GM12878 (cell line): ENCODE data around the gene SEL1L. TPM values are rescaled to one million over a fixed set of nuclear protein-coding genes. Genes with fewer than 3 reads are reported as not detected.

ENCODE experiments used
- ATAC-seq: fragments of 200-7000 bp; cut with Tn5 transposase; 3 replicates; pipeline ENCODE4 v1.9.1; 2020; ENCODE audit warnings: mild to moderate bottlenecking, moderate library complexity
- BruUV-seq: library from RNA; stranded (reverse); fragments of 400-500 nt; replicated peaks from 2 replicates; lab custom pipeline; 2021; lab: Mats Ljungman, UMichigan
- CTCF ChIA-PET: fragments of 300-600 bp; sonication (Branson Sonifier 250); formaldehyde crosslinking; extraction: SDS; loops from one replicate; lab custom pipeline; 2021; ENCODE audit warnings: inconsistent platforms; lab: Yijun Ruan, JAX
- POLR2A ChIA-PET: fragments of 350-600 bp; formaldehyde crosslinking; extraction: SDS; loops from one replicate; lab custom pipeline; 2021; ENCODE audit warnings: inconsistent platforms; lab: Charles Lee
- RAD21 ChIA-PET: fragments of 300-600 bp; sonication (Branson Sonifier 250); formaldehyde crosslinking; loops from one replicate; lab custom pipeline; 2023; ENCODE audit warnings: antibody characterized with exemption; ENCODE audit not compliant: unreplicated experiment; lab: Charles Lee
- SMC1A ChIA-PET: fragments of 300-600 bp; sonication (Branson Sonifier 250); formaldehyde crosslinking; loops from one replicate; lab custom pipeline; 2023; ENCODE audit not compliant: unreplicated experiment, uncharacterized antibody; lab: Charles Lee
- DNase-seq: peaks from one replicate; pipeline ENCODE4 v3.0.0-alpha.2; 2011; ENCODE audit warnings: low read depth, low spot score
- FAIRE-seq: peaks from 3 replicates; lab custom pipeline; 2011; peaks lifted over from hg19 to GRCh38; lab: Jason Lieb, UNC
- H2AFZ ChIP-seq: 2 replicates; pipeline ENCODE4 v1.6.0; 2011; ENCODE audit warnings: low read depth, low read length, control low read depth; ENCODE audit not compliant: control insufficient read depth
- H3K27ac ChIP-seq: 2 replicates; pipeline ENCODE4 v1.5.1; 2011; ENCODE audit warnings: control low read depth; ENCODE audit not compliant: control insufficient read depth, insufficient read depth
- H3K27me3 ChIP-seq, 2 experiments: replicated peaks in 1 of 2; 2 replicates each; pipeline versions ENCODE4 v1.6.0 to v1.6.1; 2011; ENCODE audit warnings: low read length in 1 of 2; ENCODE audit not compliant: control insufficient read depth in 2 of 2, insufficient read depth in 2 of 2
- H3K36me3 ChIP-seq, 2 experiments: 2 replicates each; pipeline ENCODE4 v1.5.1; 2011; ENCODE audit warnings: low read length in 1 of 2; ENCODE audit not compliant: control insufficient read depth in 2 of 2, insufficient read depth in 2 of 2
- H3K4me1 ChIP-seq: 2 replicates; pipeline ENCODE4 v1.6.1; 2011; ENCODE audit warnings: mild to moderate bottlenecking, low read length, moderate library complexity, mixed read lengths; ENCODE audit not compliant: control insufficient read depth, insufficient read depth
- H3K4me2 ChIP-seq: 2 replicates; pipeline ENCODE4 v1.6.0; 2011; ENCODE audit warnings: control low read depth; ENCODE audit not compliant: control insufficient read depth, insufficient read depth
- H3K4me3 ChIP-seq: fragments of 200-600 bp; sonication (generic); 2 replicates; pipeline ENCODE4 v1.5.1; 2016
- H3K79me2 ChIP-seq: 2 replicates; pipeline ENCODE4 v1.6.0; 2011; ENCODE audit warnings: low read length; ENCODE audit not compliant: control insufficient read depth, insufficient read depth
- H3K9ac ChIP-seq: 2 replicates; pipeline ENCODE4 v1.8.0; 2011; ENCODE audit warnings: low read length, control low read depth, mixed read lengths; ENCODE audit not compliant: control insufficient read depth, insufficient read depth
- H3K9me3 ChIP-seq: replicated peaks from 3 replicates; pipeline ENCODE4 v1.5.1; 2011; ENCODE audit warnings: mild to moderate bottlenecking, low read length; ENCODE audit not compliant: control insufficient read depth, insufficient read depth
- H4K20me1 ChIP-seq: 2 replicates; pipeline ENCODE4 v1.6.0; 2011; ENCODE audit not compliant: control insufficient read depth, insufficient read depth
- BHLHE40 ChIP-seq, 2 experiments: fragments of 450-650 bp in 1 of 2; IDR thresholded peaks; 2 replicates each; pipeline ENCODE4 v1.6.1; 2011 to 2017; ENCODE audit warnings: low read depth in 2 of 2, borderline replicate concordance in 1 of 2, improper control_type of control experiment in 1 of 2, low read length in 1 of 2, mild to moderate bottlenecking in 1 of 2
- CBX5 ChIP-seq: sonication (generic); IDR thresholded peaks from 2 replicates; pipeline ENCODE4 v1.6.1; 2016; ENCODE audit warnings: low read depth, moderate library complexity, mild to moderate bottlenecking, inconsistent platforms
- CEBPZ ChIP-seq: fragments of 150-350 bp; IDR thresholded peaks from 2 replicates; pipeline ENCODE4 v1.6.1; 2016; ENCODE audit warnings: low read depth, low read length
- ETV6 ChIP-seq, 2 experiments: fragments of 450-650 bp in 1 of 2; IDR thresholded peaks in 1 of 2; conservative IDR thresholded peaks in 1 of 2; 2 replicates each; pipeline ENCODE4 v1.6.1; 2014; ENCODE audit warnings: antibody characterized with exemption in 1 of 2, borderline replicate concordance in 1 of 2, low read depth in 1 of 2, mild to moderate bottlenecking in 1 of 2, moderate library complexity in 1 of 2
- EZH2 ChIP-seq: IDR thresholded peaks from 2 replicates; pipeline ENCODE4 v1.6.1; 2012; ENCODE audit warnings: low read depth, mild to moderate bottlenecking, control low read depth, inconsistent platforms, low read length, borderline replicate concordance; ENCODE audit not compliant: control insufficient read depth
- FOXK2 ChIP-seq: fragments of 450-650 bp; IDR thresholded peaks from 2 replicates; pipeline ENCODE4 v1.6.1; 2017; ENCODE audit warnings: mild to moderate bottlenecking, moderate library complexity
- MXI1 ChIP-seq: fragments of 150-350 bp; IDR thresholded peaks from 2 replicates; pipeline ENCODE4 v1.6.1; 2011; ENCODE audit warnings: low read depth, mild to moderate bottlenecking, inconsistent platforms, low read length, improper control_type of control experiment
- NFXL1 ChIP-seq: fragments of 450-650 bp; IDR thresholded peaks from 2 replicates; pipeline ENCODE4 v1.6.1; 2017; ENCODE audit warnings: antibody characterized with exemption, mild to moderate bottlenecking, borderline replicate concordance
- NR2F1 ChIP-seq: fragments of 450-650 bp; conservative IDR thresholded peaks from 2 replicates; pipeline ENCODE4 v1.6.1; 2017; ENCODE audit warnings: mild to moderate bottlenecking
- POLR2A ChIP-seq: IDR thresholded peaks from 2 replicates; pipeline ENCODE4 v1.6.1; 2011; ENCODE audit warnings: low read depth, mild to moderate bottlenecking, low read length
- POLR2AphosphoS2 ChIP-seq: IDR thresholded peaks from 2 replicates; pipeline ENCODE4 v1.6.1; 2011; ENCODE audit warnings: low read depth, mild to moderate bottlenecking, low read length, improper control_type of control experiment, moderate library complexity
- RELB ChIP-seq: fragments of 450-650 bp; IDR thresholded peaks from 2 replicates; pipeline ENCODE4 v1.6.1; 2017; ENCODE audit warnings: low read depth, mild to moderate bottlenecking, moderate library complexity
- SMC3 ChIP-seq: IDR thresholded peaks from 2 replicates; pipeline ENCODE4 v1.6.1; 2011; ENCODE audit warnings: low read length, improper control_type of control experiment, borderline replicate concordance
- SREBF1 ChIP-seq: IDR thresholded peaks from 2 replicates; pipeline ENCODE4 v1.6.1; 2012; ENCODE audit warnings: mild to moderate bottlenecking, low read length
- YY1 ChIP-seq: IDR thresholded peaks from 2 replicates; pipeline ENCODE4 v1.6.1; 2011; ENCODE audit warnings: low read depth, mild to moderate bottlenecking, low read length
- ZNF207 ChIP-seq: fragments of 450-650 bp; IDR thresholded peaks from 2 replicates; pipeline ENCODE4 v1.6.1; 2014; ENCODE audit warnings: antibody characterized with exemption, mild to moderate bottlenecking, borderline replicate concordance
- WGBS: methylation state at CpG from one replicate; pipeline ENCODE4 v1.1.6; 2016; ENCODE audit warnings: low lambda C conversion rate; ENCODE audit not compliant: insufficient replicate concordance, insufficient coverage; ENCODE audit errors: missing lambda C conversion rate; 5-methylcytosine and 5-hydroxymethylcytosine counted together
- in situ Hi-C: fragments of 300-500 bp; cut with MboI; formaldehyde crosslinking; loops from 9 replicates; pipeline ENCODE4 v1.14.3; 2018; ENCODE audit warnings: mixed read lengths
- intact Hi-C: fragments of 100-400 bp; cut with micrococcal nuclease; formaldehyde crosslinking; loops from one replicate; pipeline ENCODE4 v1.14.2; 2022; ENCODE audit not compliant: unreplicated experiment
- polyA plus RNA-seq, 11 experiments: library from polyadenylated mRNA; depleted of rRNA in 4 of 11; unstranded in 6 of 11; stranded (reverse) in 5 of 11; fragments of >200 nt; fragmentation: Nextera tagmentation in 4 of 11; fragmentation: Illumina TruSeq in 1 of 11; extraction: Ambion mirVana in 4 of 11; extraction: Trizol in 1 of 11; gene quantifications; 1 replicate in 1 of 11; 2 replicates in 10 of 11; pipeline versions ENCODE4 v1.2.1 to v1.2.3, GENCODE V29; 2011 to 2016; ENCODE audit warnings: inconsistent platforms in 2 of 11, missing spikeins in 2 of 11, low read depth in 1 of 11
- total RNA-seq, 4 experiments: library from RNA; depleted of rRNA in 3 of 4; stranded (reverse); fragments of >200 nt in 3 of 4; fragmentation: Illumina TruSeq in 1 of 4; extraction: Trizol in 1 of 4; gene quantifications; 2 replicates each; pipeline versions ENCODE4 v1.2.1 to v1.2.3, GENCODE V29; 2013 to 2021

Gene SEL1L
- total and polyA plus RNA-seq, 10 of the 15 experiments (the other 5 are each of a cell fraction or from before 2014, with no cell fraction given), result 13.4 to 57.2 (median 31.7) TPM

- Histone ChIP-seq H2AFZ (peak overlapping the region; percentile 66), H3K27ac (peak overlapping the region; percentile 76), H3K4me2 (peak overlapping the region; percentile 84; the same call in 1 of the 2 replicates), H3K9ac (peak overlapping the region; percentile 92), H3K4me3 (peak overlapping the region; percentile 92), H3K27me3 (no peaks in the 10 kb centered on the region), H3K79me2 (peaks cover 54% of the 10 kb centered on the region), H3K9me3 (peaks cover under 1% of the 10 kb centered on the region; the same call in 1 of the 3 replicates), H3K36me3 (no peaks in the 10 kb centered on the region), H4K20me1 (no peaks in the 10 kb centered on the region), H3K4me1 (peaks cover 20% of the 10 kb centered on the region)
- DNase-seq (no peak), FAIRE-seq (no peak), ATAC-seq (no peak; the same call in 2 of the 3 replicates)
- SMC1A ChIA-PET, result interaction anchor here (0.7 to 2.0 kb wide), 4 partner anchors 13 to 1375 kb away, joined by 3 to 9 read pairs (median 3); no protein-coding TSS in a partner anchor
- no peak for TF ChIP-seq BHLHE40 (IDR thresholded peaks at IDR 0.05; ENCODE audit: borderline replicate concordance in 1 of 2, low read depth in 2 of 2, low read length in 1 of 2)
- TF ChIP-seq CEBPZ, result no peak
- TF ChIP-seq RELB, result no peak
- TF ChIP-seq FOXK2, result no peak
- TF ChIP-seq YY1, result no peak
- no peak for TF ChIP-seq ZNF207
- TF ChIP-seq EZH2, result no peak
- no peak for TF ChIP-seq SMC3
- no peak for TF ChIP-seq NFXL1
- TF ChIP-seq POLR2AphosphoS2, result no peak
- no peak for TF ChIP-seq CBX5
- TF ChIP-seq MXI1, result no peak
- TF ChIP-seq SREBF1, result no peak
- TF ChIP-seq POLR2A, result no peak
- TF ChIP-seq NR2F1, result no peak
- TF ChIP-seq ETV6 (conservative IDR thresholded peaks at IDR 0.05 in 1 of 2, IDR thresholded peaks at IDR 0.05 in 1 of 2; ENCODE audit: borderline replicate concordance in 1 of 2, low read depth in 1 of 2), result no peak
- RAD21 ChIA-PET, result interaction anchor here (1.2 to 1.3 kb wide), 3 partner anchors 10 to 264 kb away, joined by 3 to 6 read pairs (median 5); no protein-coding TSS in a partner anchor
- POLR2A ChIA-PET, result interaction anchor here (1.0 to 1.6 kb wide), 6 partner anchors 8 to 312 kb away, joined by 3 to 9 read pairs (median 4); partner anchors contain the start of gene GTF2A1
- in situ Hi-C loops (no loop called here), intact Hi-C loops (loop anchor here (2.0 kb wide), 1 partner anchor 62 kb away; no protein-coding TSS in a partner anchor)
- TSS peak; percentile 70 for BruUV-seq
- CTCF ChIA-PET, result interaction anchor here (0.8 to 1.8 kb wide), 2 partner anchors 10 to 56 kb away, joined by 3 to 7 read pairs; no protein-coding TSS in a partner anchor
- WGBS, result 1% methylated on average over 10 of the region's 10 CpGs
Measured at GRCh38 chr14:81533212-81533535, 479 bp downstream of the SEL1L start.
